GM19240 (cell line): ENCODE results near the gene CLCN6.

ENCODE experiments used
- DNase-seq: peaks from one replicate; pipeline ENCODE4 v3.0.0; 2011; ENCODE audit warnings: low spot score; ENCODE audit not compliant: insufficient read length

The CLCN6 gene

GRCh38 chr1:11847667-11848372 lies 41.8 kb downstream of the CLCN6 start, which contains the start of gene NPPA:
Gene NPPA, minus strand, starts transcription at chr1:11847783. Its CDS starts 99 bp downstream, at chr1:11847684.
- DNase-seq = no peak

DNA sequence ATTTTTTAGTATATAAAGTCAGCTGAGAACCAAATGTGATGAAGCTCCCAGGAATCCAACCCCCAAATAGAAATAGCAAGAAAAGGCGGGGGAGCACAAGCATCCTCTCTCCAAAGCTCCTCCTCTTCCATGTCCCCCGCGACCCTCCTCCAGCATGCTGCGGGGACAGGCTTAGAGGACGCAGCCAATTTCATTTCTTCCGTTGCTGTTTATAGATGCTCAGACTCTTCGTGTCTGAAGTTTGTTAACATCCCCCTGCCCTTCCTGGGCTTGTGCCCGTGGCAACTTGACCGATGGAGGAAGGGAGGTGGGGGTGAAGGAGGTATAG lies 42.3 kb downstream of the CLCN6 start:
- DNase-seq = no peak

DNA sequence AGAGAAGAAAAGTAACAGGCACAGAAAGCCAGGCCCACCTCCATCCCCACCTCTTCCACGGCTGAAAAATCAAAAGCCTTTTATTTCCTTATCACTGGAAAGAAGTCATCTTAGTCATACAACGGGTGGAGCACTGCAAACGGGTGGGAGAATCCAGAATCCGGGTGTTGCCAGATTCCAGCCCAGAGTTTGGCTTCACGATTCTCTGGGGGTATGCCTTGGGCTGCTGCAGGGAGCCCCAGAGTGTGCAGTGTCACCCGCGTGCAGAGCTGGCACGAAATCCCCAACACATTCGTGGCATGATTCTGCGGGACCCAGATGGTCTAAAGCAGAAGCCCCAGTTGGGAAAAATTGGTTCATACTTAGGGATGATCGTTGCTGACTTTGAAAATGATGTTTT lies 44.2 kb downstream of the CLCN6 start:
- DNase-seq = no peak

GRCh38 chr1:11851180-11851579 lies 45.2 kb downstream of the CLCN6 start:
- DNase-seq = no peak

DNA sequence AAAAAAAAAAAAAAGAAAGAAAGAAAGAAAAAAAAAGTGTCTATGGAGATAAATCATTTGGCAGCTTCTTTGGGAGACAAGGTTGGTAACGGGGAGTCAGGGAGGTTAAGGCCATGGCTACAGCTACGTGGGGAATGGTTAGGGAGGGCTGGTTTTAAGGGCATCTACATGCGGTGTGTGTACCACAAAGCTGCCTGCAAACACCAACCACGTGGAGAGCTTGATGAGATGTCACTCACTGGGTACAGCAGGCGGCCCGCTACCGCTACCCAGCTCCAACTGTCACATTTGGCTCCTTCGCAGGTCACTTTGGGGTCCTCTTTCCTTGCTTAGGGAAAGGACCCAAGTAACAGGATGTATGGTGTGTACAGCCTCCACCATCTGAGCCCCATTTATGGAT lies 48.5 kb downstream of the CLCN6 start:
- no peak for DNase-seq

DNA sequence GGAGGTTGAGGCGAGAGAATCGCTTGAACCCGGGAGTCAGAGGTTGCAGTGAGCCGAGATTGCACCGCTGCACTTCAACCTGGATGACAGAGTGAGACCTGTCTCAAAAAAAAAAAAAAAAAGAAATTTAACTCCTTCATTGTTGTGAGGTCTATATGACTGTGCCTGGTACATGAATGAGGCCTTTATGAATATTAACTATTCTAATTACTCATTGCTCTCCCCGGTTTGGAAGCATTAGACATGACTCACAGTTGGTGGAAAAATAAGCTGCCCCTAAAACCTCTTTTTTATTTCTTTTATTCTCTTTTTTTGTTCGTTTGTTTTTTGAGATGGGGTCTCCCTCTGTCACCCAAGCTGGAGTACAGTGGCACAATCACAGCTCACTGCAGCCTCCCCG lies 49.4 kb downstream of the CLCN6 start:
- no peak for DNase-seq

DNA sequence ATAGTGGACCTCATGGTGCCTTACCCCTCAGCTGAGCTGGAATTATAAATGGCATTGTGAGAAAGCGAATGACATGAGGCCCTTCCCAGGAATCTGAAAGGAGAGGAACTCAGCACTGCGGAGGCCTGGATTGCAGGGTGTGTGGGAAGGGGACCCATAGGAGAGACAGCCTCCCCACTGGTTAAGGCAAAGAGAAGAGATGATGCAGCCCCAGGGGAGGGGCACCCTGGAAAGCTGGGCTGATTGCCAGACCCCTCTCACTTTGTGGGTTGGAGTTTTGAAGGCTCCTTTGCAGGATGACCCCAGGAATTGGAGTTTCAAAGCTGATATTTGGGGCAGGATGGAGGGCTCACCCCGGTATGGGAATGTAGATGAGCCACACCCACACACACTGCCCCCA lies 50.7 kb downstream of the CLCN6 start:
- no peak for DNase-seq

DNA sequence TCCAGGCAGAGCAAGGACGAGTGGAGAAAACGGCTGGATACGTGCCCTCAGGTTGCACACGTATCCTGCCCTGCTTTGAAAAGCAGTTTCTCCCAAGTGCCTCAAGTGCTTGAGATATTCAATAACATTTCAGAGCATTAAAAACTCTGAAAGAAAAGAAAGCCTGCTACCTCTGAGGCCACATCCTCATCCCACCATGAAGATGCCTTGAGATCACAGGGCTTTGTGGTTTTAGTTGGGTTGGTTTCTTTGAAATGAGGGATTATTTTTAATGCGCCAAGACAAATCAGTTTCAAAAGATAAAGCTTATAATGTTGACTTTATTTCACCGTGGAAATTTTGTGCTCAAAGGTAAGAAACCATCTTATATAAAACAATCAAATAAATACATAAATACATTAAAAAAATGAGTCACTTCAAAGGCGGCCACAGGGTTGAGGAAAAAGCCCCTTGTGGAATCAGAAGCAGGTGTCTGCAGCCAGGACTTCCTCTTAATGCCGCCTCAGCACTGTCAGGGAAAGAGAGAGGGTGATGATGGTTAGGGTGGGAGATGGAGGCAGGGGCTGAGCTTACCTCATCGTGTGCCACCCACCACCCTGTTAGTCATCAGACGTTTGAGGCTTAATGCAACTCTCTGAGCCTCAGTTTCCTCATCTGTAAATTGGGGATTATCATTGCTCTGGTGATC lies 51.3 kb downstream of the CLCN6 start:
- no peak for DNase-seq

- DNase-seq = no peak
Observed at GRCh38 chr1:11858158-11858557, 52.2 kb downstream of the CLCN6 start.

GRCh38 chr1:11858613-11858967 lies 52.6 kb downstream of the CLCN6 start, which contains the start of gene NPPB:
Gene NPPB, minus strand, starts transcription at chr1:11858945. Its CDS starts 112 bp downstream, at chr1:11858833.
- DNase-seq = no peak

DNA sequence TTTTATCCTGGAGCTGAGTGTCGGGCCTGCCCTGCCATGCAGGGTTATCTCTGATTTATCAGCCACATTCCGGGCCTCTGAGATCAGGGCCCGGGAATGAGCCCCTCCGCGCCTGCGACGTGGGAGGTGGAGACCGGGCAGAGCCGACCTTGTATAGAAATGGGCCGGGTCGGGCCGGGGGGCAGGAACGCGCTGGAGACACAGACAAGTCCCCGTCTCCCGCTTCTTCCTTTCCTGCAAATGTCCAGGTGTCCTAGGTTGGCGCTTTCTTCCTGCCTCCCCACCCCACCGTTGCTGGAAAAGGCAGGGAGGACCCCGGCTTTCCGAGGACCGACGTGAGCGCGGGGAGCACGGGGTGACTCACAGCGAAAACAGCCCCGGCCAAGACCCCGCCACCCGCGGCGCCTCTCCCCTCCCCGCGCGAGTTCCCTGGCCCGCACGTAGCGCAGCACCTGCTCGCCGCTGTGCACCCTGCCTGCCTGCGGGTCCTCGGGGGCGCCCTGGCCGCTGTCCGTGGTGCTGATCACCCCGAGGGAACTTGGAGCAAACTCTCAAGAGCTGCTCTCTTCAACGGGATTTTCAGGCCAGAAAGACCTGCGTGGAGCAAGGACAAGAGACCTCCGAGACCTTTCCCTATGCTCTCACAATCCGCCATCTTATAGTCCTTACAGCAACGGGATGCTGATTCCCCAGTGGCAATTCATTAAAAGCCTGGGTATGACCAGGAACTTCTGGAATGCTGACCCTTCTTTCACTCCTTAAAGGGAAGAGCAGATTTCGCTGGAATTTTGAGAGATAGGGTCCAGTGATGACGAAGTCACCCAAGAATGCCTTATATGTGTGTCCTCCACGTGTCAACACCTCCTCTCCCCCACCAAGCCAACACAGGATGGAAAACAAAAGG lies 53.2 kb downstream of the CLCN6 start:
- peak; percentile 75 for DNase-seq

DNA sequence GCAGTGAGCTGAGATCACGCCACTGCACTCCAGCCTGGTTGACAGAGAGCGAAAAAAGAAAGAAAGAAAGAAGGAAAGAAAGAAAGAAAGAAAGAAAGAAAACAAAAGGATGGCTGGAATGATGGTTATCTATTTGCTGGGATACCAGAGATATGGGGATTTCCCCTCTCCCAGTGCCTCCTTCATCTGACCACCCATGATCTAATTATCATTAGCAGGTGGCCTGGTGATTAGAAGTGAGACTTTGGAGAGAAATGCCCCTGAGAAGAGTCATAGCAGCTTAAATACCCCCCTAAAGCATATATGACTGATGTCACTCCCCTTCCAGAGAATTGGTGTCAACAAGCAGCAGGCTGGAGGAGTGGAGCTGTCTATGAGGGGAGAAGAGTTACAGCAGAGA lies 54.1 kb downstream of the CLCN6 start:
- DNase-seq = no peak

GRCh38 chr1:11860587-11860986 lies 54.6 kb downstream of the CLCN6 start:
- no peak for DNase-seq

DNA sequence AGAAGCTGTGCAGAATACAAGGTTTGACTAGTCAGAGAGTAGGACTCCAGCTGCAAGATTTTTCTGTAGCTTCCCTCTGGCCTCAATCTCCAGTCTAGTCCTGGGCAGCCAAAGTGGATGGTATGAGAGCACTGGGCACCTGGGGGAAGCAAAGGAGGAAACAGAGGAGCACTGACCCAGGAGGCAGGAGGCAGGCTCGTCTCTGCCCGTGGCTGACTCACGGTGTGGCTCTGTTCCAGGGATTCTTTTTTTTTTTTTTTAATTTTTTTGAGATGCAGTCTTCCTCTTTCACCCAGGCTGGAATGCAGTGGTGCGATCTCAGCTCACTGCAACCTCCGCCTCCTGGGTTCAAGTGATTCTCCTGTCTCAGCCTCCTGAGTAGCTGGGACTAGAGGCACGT lies 56.9 kb downstream of the CLCN6 start:
- no peak for DNase-seq

DNA sequence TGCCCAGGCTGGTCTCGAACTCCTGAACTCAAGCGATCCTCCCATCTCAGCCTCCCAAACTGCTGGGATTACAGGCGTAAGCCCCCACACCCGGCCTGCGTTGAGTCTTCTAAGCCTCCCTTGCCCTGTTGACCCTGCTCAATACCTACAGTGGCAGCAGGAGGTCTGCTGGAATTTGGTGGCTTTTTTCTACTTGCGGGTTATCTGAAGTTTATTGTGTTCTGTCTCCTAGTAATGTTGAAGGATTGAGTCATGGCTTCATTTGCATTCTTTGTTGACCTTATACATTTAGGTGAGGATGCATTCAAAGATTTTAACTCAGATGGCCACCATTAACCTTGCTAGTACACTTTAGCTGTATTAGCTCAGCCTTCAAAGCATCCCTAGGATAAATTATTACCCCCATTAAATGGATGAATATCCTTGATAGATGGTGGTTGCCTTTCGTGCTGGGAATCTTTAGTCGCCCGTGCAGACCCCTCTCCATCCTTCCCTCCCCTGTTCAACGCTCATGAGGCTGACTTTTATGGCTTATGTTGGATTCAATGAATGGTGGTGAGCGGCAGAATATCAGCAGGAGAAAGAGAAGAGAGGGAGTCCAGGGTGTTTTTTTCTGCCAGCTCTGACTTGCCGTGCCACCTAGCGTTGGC lies 62.5 kb downstream of the CLCN6 start:
- no peak for DNase-seq

GRCh38 chr1:11869104-11869503 lies 63.1 kb downstream of the CLCN6 start:
- no peak for DNase-seq

- no peak for DNase-seq
Observed at GRCh38 chr1:11869650-11870207, 63.7 kb downstream of the CLCN6 start.

- no peak for DNase-seq
Observed at GRCh38 chr1:11872545-11872944, 66.6 kb downstream of the CLCN6 start.

GRCh38 chr1:11873395-11874257 lies 67.6 kb downstream of the CLCN6 start:
- no peak for DNase-seq

- DNase-seq = no peak
Observed at GRCh38 chr1:11874258-11874562, 68.2 kb downstream of the CLCN6 start.

DNA sequence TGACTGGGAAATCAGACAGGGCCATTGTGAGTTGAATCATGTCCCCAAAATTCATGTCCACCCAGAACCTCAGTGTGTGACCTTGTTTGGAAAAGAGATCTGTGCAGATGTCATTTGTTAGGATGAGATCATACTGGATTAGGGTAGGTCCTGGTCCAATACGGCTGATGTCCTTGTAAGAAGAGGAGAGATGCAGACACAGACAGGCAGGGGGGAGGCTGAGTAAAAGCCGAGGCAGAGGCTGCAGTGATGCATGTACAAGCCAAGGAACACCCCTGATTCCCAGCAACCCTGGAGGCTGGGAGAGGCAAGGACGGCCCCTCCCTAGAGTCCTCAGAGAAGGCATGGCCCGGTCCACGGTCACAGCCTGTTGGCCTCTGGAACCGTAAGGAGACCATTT lies 68.6 kb downstream of the CLCN6 start:
- DNase-seq = no peak
